ENCODE data around the gene PHF1. TPM values are rescaled to one million over a fixed set of nuclear protein-coding genes. Genes with fewer than 3 reads are reported as not detected.
A peak's percentile ranks its signal among the peaks of the same experiment; 100 is the strongest.

PHF1 gene
- total and polyA plus RNA-seq, 2 of the 13 experiments (the other 11 are each of a cell fraction or from before 2014, with no cell fraction given): 25.4 to 61.9 TPM

DNA sequence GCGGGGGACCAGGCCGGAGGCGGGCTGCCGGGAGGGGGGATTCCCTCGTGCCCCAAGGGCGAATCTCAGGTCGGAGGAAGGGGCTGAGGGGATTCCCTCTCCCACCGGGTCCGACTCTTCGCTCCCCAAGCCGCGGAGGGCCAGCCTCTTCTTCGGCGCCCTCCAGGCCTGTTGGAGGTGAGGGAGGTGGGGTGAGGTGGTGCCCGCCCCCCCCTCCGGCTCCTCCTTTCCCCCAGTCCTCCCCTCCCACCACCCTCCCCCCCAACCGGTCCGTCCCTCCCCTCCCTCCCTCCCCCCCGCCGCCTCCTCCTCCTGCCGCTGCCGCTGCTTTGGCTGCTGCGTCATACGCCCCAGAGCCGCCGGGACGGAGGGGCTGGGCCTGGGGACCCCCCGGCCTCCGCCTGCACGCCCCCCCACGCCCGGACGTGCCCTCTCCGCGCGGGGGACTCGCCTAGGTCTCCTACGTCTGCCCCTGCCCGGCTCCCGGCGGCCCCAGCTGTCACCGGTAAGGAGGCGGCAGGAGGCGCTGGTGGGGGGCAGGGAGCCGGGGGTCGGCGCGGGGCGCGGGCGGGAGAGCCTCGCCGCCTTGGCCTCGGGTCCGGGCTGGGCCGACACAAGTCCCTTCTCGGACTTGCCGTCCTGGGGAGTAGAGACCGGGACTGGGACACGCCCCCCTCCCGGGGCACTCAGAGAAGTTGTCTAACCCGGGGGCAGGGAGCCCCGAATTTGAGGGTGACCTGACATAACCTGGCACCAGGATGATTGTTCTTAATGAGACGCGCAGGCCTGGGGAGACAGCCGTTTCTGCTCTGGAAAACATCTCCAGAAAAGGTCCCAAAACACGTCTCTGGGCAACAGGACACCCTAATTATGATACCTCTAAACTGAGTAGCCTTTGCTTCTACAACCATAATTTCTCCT lies at the start of gene PHF1 (continued):
- TF ChIP-seq, protein P1, sequence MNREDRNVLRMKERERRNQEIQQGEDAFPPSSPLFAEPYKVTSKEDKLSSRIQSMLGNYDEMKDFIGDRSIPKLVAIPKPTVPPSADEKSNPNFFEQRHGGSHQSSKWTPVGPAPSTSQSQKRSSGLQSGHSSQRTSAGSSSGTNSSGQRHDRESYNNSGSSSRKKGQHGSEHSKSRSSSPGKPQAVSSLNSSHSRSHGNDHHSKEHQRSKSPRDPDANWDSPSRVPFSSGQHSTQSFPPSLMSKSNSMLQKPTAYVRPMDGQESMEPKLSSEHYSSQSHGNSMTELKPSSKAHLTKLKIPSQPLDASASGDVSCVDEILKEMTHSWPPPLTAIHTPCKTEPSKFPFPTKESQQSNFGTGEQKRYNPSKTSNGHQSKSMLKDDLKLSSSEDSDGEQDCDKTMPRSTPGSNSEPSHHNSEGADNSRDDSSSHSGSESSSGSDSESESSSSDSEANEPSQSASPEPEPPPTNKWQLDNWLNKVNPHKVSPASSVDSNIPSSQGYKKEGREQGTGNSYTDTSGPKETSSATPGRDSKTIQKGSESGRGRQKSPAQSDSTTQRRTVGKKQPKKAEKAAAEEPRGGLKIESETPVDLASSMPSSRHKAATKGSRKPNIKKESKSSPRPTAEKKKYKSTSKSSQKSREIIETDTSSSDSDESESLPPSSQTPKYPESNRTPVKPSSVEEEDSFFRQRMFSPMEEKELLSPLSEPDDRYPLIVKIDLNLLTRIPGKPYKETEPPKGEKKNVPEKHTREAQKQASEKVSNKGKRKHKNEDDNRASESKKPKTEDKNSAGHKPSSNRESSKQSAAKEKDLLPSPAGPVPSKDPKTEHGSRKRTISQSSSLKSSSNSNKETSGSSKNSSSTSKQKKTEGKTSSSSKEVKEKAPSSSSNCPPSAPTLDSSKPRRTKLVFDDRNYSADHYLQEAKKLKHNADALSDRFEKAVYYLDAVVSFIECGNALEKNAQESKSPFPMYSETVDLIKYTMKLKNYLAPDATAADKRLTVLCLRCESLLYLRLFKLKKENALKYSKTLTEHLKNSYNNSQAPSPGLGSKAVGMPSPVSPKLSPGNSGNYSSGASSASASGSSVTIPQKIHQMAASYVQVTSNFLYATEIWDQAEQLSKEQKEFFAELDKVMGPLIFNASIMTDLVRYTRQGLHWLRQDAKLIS (CRISPR knock-in tag; IDR thresholded peaks at IDR 0.05): no peak
- no peak; the same call in 1 of the 2 replicates for TF ChIP-seq ZSCAN21 (CRISPR knock-in tag; IDR thresholded peaks at IDR 0.05; ENCODE audit: borderline replicate concordance)
- TF ChIP-seq ZFAT (CRISPR knock-in tag; conservative IDR thresholded peaks at IDR 0.05): no peak
- TF ChIP-seq PRMT3 (CRISPR knock-in tag; IDR thresholded peaks at IDR 0.05; ENCODE audit: borderline replicate concordance, low read depth): no peak
- TF ChIP-seq RARG (CRISPR knock-in tag; IDR thresholded peaks at IDR 0.05; ENCODE audit: low read depth): no peak
- TF ChIP-seq RFX5 (IDR thresholded peaks at IDR 0.05; ENCODE audit: low read depth, low read length): no peak
- TF ChIP-seq ZBTB8A (CRISPR knock-in tag; IDR thresholded peaks at IDR 0.05; ENCODE audit: borderline replicate concordance, low read depth): no peak
- no peak for TF ChIP-seq ZNF720 (CRISPR knock-in tag; IDR thresholded peaks at IDR 0.05)
- no peak for TF ChIP-seq MZF1 (CRISPR knock-in tag; IDR thresholded peaks at IDR 0.05; ENCODE audit: borderline replicate concordance)
- no peak for TF ChIP-seq ZMYM2 (CRISPR knock-in tag; IDR thresholded peaks at IDR 0.05)
- TF ChIP-seq KLF15 (CRISPR knock-in tag; IDR thresholded peaks at IDR 0.05; ENCODE audit: borderline replicate concordance): no peak
- no peak for TF ChIP-seq KDM1A (CRISPR knock-in tag; IDR thresholded peaks at IDR 0.05)
- TF ChIP-seq IRF2 (CRISPR knock-in tag; IDR thresholded peaks at IDR 0.05): no peak
- no peak for TF ChIP-seq ZBTB1 (CRISPR knock-in tag; IDR thresholded peaks at IDR 0.05; ENCODE audit: borderline replicate concordance)
- TF ChIP-seq ISX (CRISPR knock-in tag; conservative IDR thresholded peaks at IDR 0.05): no peak
- no peak for TF ChIP-seq CBFB (CRISPR knock-in tag; IDR thresholded peaks at IDR 0.05)
- TF ChIP-seq, protein P2, sequence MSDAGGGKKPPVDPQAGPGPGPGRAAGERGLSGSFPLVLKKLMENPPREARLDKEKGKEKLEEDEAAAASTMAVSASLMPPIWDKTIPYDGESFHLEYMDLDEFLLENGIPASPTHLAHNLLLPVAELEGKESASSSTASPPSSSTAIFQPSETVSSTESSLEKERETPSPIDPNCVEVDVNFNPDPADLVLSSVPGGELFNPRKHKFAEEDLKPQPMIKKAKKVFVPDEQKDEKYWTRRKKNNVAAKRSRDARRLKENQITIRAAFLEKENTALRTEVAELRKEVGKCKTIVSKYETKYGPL (CRISPR knock-in tag; IDR thresholded peaks at IDR 0.05): no peak
- no peak for TF ChIP-seq ZNF256 (CRISPR knock-in tag; conservative IDR thresholded peaks at IDR 0.05)
- no peak for TF ChIP-seq NBN (conservative IDR thresholded peaks at IDR 0.05)
- no peak for TF ChIP-seq ZBTB3 (CRISPR knock-in tag; IDR thresholded peaks at IDR 0.05; ENCODE audit: borderline replicate concordance, low read depth)
- no peak; the same call in 1 of the 2 replicates for TF ChIP-seq ZNF563 (CRISPR knock-in tag; IDR thresholded peaks at IDR 0.05)
- TF ChIP-seq, protein P3, sequence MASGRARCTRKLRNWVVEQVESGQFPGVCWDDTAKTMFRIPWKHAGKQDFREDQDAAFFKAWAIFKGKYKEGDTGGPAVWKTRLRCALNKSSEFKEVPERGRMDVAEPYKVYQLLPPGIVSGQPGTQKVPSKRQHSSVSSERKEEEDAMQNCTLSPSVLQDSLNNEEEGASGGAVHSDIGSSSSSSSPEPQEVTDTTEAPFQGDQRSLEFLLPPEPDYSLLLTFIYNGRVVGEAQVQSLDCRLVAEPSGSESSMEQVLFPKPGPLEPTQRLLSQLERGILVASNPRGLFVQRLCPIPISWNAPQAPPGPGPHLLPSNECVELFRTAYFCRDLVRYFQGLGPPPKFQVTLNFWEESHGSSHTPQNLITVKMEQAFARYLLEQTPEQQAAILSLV (CRISPR knock-in tag; IDR thresholded peaks at IDR 0.05; ENCODE audit: borderline replicate concordance): peak; percentile 34; the same call in 1 of the 2 replicates
- TF ChIP-seq KDM5A (IDR thresholded peaks at IDR 0.05; ENCODE audit: borderline replicate concordance, low read length): peak; percentile 41
- no peak for TF ChIP-seq ZNF317 (CRISPR knock-in tag; IDR thresholded peaks at IDR 0.05)
- peak; percentile 17 for TF ChIP-seq IKZF4 (CRISPR knock-in tag; IDR thresholded peaks at IDR 0.05; ENCODE audit: borderline replicate concordance, low read depth, not compliant biosample characterization)
- TF ChIP-seq NCOA5 (CRISPR knock-in tag; IDR thresholded peaks at IDR 0.05): no peak
